Loucy (cell line): ENCODE results near the gene XCL1.
"Not testable (repeated sequence)": the region's sequence is repeated elsewhere in the genome, so short reads cannot be mapped to it uniquely, and the experiment has no call there.

Experiments
- H2AFZ ChIP-seq: fragments of 200-600 bp; sonication (generic); 2 replicates; pipeline ENCODE4 v1.6.0; 2016; ENCODE audit warnings: antibody characterized with exemption, mild to moderate bottlenecking, low read length, moderate library complexity
- H3F3A ChIP-seq: fragments of 200-600 bp; 2 replicates; pipeline ENCODE4 v1.6.0; 2016; ENCODE audit warnings: antibody characterized with exemption, low read depth, mild to moderate bottlenecking
- H3K27me3 ChIP-seq: fragments of 200-600 bp; sonication (generic); 2 replicates; pipeline ENCODE4 v1.6.1; 2014; ENCODE audit warnings: low read length, mild to moderate bottlenecking; ENCODE audit not compliant: insufficient read depth, poor library complexity, severe bottlenecking
- H3K36me3 ChIP-seq: fragments of 200-600 bp; sonication (generic); 2 replicates; pipeline ENCODE4 v1.6.1; 2016; ENCODE audit warnings: low read length; ENCODE audit not compliant: insufficient read depth
- H3K4me1 ChIP-seq: fragments of 200-600 bp; sonication (generic); 2 replicates; pipeline ENCODE4 v1.5.1; 2014; ENCODE audit warnings: low read length, mild to moderate bottlenecking; ENCODE audit not compliant: insufficient read depth, poor library complexity, severe bottlenecking
- H3K4me2 ChIP-seq: fragments of 200-600 bp; sonication (generic); 2 replicates; pipeline ENCODE4 v1.6.0; 2014; ENCODE audit warnings: antibody characterized with exemption, low read length, low read depth, mild to moderate bottlenecking; ENCODE audit not compliant: poor library complexity, severe bottlenecking
- H3K4me3 ChIP-seq: fragments of 200-600 bp; sonication (generic); 2 replicates; pipeline ENCODE4 v1.5.1; 2014; ENCODE audit warnings: low read length, mild to moderate bottlenecking, mixed read lengths; ENCODE audit not compliant: poor library complexity, severe bottlenecking
- H3K79me2 ChIP-seq: fragments of 200-600 bp; sonication (generic); 2 replicates; pipeline ENCODE4 v1.6.1; 2014; ENCODE audit warnings: low read length; ENCODE audit not compliant: insufficient read depth
- H3K9ac ChIP-seq: fragments of 200-600 bp; sonication (generic); 2 replicates; pipeline ENCODE4 v1.6.0; 2014; ENCODE audit warnings: mild to moderate bottlenecking, low read depth, low read length, moderate library complexity; ENCODE audit not compliant: poor library complexity, severe bottlenecking
- H3K9me2 ChIP-seq: fragments of 200-600 bp; sonication (generic); replicated peaks from 2 replicates; pipeline ENCODE4 v1.6.1; 2016; ENCODE audit warnings: low read depth, low read length, mixed read lengths
- H3K9me3 ChIP-seq: fragments of 200-600 bp; sonication (generic); 2 replicates; pipeline ENCODE4 v1.6.1; 2014; ENCODE audit warnings: mild to moderate bottlenecking, antibody characterized with exemption, low read length, low read depth; ENCODE audit not compliant: insufficient read depth
- H4K20me1 ChIP-seq: fragments of 200-600 bp; sonication (generic); 2 replicates; pipeline ENCODE4 v1.6.0; 2014; ENCODE audit warnings: antibody characterized with exemption, low read length, mild to moderate bottlenecking; ENCODE audit not compliant: insufficient read depth, poor library complexity, severe bottlenecking
- CTCF ChIP-seq: fragments of 200-600 bp; sonication (generic); conservative IDR thresholded peaks from 2 replicates; pipeline ENCODE4 v1.5.1; 2014; ENCODE audit warnings: mild to moderate bottlenecking, antibody characterized with exemption, low read length
- EZH2phosphoT487 ChIP-seq: fragments of 200-600 bp; IDR thresholded peaks from 2 replicates; pipeline ENCODE4 v1.6.1; 2018; ENCODE audit warnings: antibody characterized with exemption, mild to moderate bottlenecking, moderate library complexity, borderline replicate concordance

XCL1 gene

GRCh38 chr1:168591066-168591465, 14.7 kb downstream of the XCL1 start:
- no peaks in the 10 kb centered on the region for H3K36me3 ChIP-seq
- no peaks in the 10 kb centered on the region for H3K27me3 ChIP-seq
- H3K9me3 ChIP-seq: no peaks in the 10 kb centered on the region
- H4K20me1 ChIP-seq: no peaks in the 10 kb centered on the region
- H3K79me2 ChIP-seq: no peaks in the 10 kb centered on the region
- no peak overlapping the region for H3K4me3 ChIP-seq
- no peak overlapping the region for H3K9ac ChIP-seq
- TF ChIP-seq EZH2phosphoT487 (no peak), CTCF (no peak)
- no peak overlapping the region for H3K4me2 ChIP-seq
- peaks cover 4% of the 10 kb centered on the region for H3K4me1 ChIP-seq
- H3K9me2 ChIP-seq: no peaks in the 10 kb centered on the region
- H2AFZ ChIP-seq: no peak overlapping the region
- H3F3A ChIP-seq: no peaks in the 10 kb centered on the region

GRCh38 chr1:168591641-168592250, 15.3 kb downstream of the XCL1 start:
- Histone ChIP-seq H2AFZ (no peak overlapping the region), H3K4me3 (no peak overlapping the region), H3K4me2 (no peak overlapping the region), H3K27me3 (no peaks in the 10 kb centered on the region), H4K20me1 (no peaks in the 10 kb centered on the region), H3K9me3 (no peaks in the 10 kb centered on the region), H3K36me3 (no peaks in the 10 kb centered on the region), H3K9me2 (no peaks in the 10 kb centered on the region), H3K79me2 (no peaks in the 10 kb centered on the region), H3F3A (no peaks in the 10 kb centered on the region), H3K9ac (no peak overlapping the region), H3K4me1 (peaks cover 4% of the 10 kb centered on the region)
- TF ChIP-seq EZH2phosphoT487 (no peak), CTCF (no peak)

GRCh38 chr1:168595403-168595802, 19.0 kb downstream of the XCL1 start:
- not testable (repeated sequence) for H3K27me3 ChIP-seq, H3K9me3 ChIP-seq, H3K79me2 ChIP-seq, H3K9ac ChIP-seq, H3K36me3 ChIP-seq, H3F3A ChIP-seq, H3K4me2 ChIP-seq, H3K4me1 ChIP-seq, H2AFZ ChIP-seq, H3K4me3 ChIP-seq, H4K20me1 ChIP-seq, H3K9me2 ChIP-seq

- Histone ChIP-seq H3K4me1 (peaks cover 4% of the 10 kb centered on the region), H4K20me1 (no peaks in the 10 kb centered on the region), H3K4me3 (no peak overlapping the region), H3K9ac (no peak overlapping the region), H2AFZ (no peak overlapping the region), H3F3A (no peaks in the 10 kb centered on the region), H3K79me2 (no peaks in the 10 kb centered on the region), H3K4me2 (no peak overlapping the region), H3K36me3 (no peaks in the 10 kb centered on the region), H3K27me3 (no peaks in the 10 kb centered on the region), H3K9me2 (no peaks in the 10 kb centered on the region), H3K9me3 (no peaks in the 10 kb centered on the region)
- no peak for TF ChIP-seq EZH2phosphoT487
- no peak for TF ChIP-seq CTCF
These were observed 21.7 kb downstream of the XCL1 start for GRCh38 chr1:168598125-168598524.
